Muscle layer of duodenum (tissue), 2 donors: Measurements from ENCODE around the gene ZNF275.
"Not testable (repeated sequence)": the region's sequence is repeated elsewhere in the genome, so short reads cannot be mapped to it uniquely, and the experiment has no call there.

ENCODE experiments used
- H3K27ac ChIP-seq: one replicate; pipeline ENCODE4 v1.7.0; 2013; ENCODE audit warnings: mild to moderate bottlenecking, low read length
- H3K27me3 ChIP-seq: one replicate; pipeline ENCODE4 v1.7.0; 2013; ENCODE audit warnings: low read depth, mild to moderate bottlenecking, control low read depth, low read length
- H3K36me3 ChIP-seq, 2 donors: one replicate each; pipeline ENCODE4 v1.7.0; 2013; ENCODE audit warnings: low read length in 2 of 2, control low read depth in 1 of 2, mild to moderate bottlenecking in 1 of 2; ENCODE audit not compliant: insufficient read depth in 2 of 2, control insufficient read depth in 1 of 2
- H3K4me1 ChIP-seq, 2 donors: one replicate each; pipeline ENCODE4 v1.7.0; 2013; ENCODE audit warnings: low read length in 2 of 2, mild to moderate bottlenecking in 2 of 2, control low read depth in 1 of 2, moderate library complexity in 1 of 2; ENCODE audit not compliant: insufficient read depth in 2 of 2, control insufficient read depth in 1 of 2
- H3K4me3 ChIP-seq, 2 donors: one replicate each; pipeline ENCODE4 v1.7.0; 2013; ENCODE audit warnings: low read length in 2 of 2, low read depth in 1 of 2, mild to moderate bottlenecking in 1 of 2
- H3K9me3 ChIP-seq, 2 donors: one replicate each; pipeline ENCODE4 v1.7.0; 2013; ENCODE audit warnings: low read length in 2 of 2, control low read depth in 1 of 2, mild to moderate bottlenecking in 1 of 2; ENCODE audit not compliant: control insufficient read depth in 1 of 2
- donor health status: healthy.

Gene ZNF275

GRCh38 chrX:153333821-153334653 is at the start of gene ZNF275:
Gene ZNF275, plus strand, starts transcription at chrX:153334153. Its CDS starts 2,527 bp downstream, at chrX:153336680.
- Histone ChIP-seq H3K27ac (no peak within 1 kb of the TSS), H3K36me3 (no peaks in the 10 kb centered on the region), H3K4me1 (peaks cover 3 to 14% of the 10 kb centered on the region in 2 donors), H3K4me3 (peak within 1 kb of the TSS; percentile 48 to 60), H3K27me3 (no peaks in the 10 kb centered on the region), H3K9me3 (no peaks in the 10 kb centered on the region)

- not testable (repeated sequence) for H3K36me3 ChIP-seq, H3K4me3 ChIP-seq, H3K4me1 ChIP-seq, H3K27me3 ChIP-seq, H3K27ac ChIP-seq, H3K9me3 ChIP-seq
Observed at GRCh38 chrX:153285678-153286077, 48.3 kb upstream of the ZNF275 start.

- not testable (repeated sequence) for H3K27me3 ChIP-seq, H3K36me3 ChIP-seq, H3K4me3 ChIP-seq, H3K4me1 ChIP-seq, H3K9me3 ChIP-seq, H3K27ac ChIP-seq
Observed at GRCh38 chrX:153288807-153289206, 45.1 kb upstream of the ZNF275 start.

GRCh38 chrX:153293485-153294071 is 40.4 kb upstream of the ZNF275 start:
- H3K9me3 ChIP-seq, H3K27ac ChIP-seq, H3K36me3 ChIP-seq, H3K4me3 ChIP-seq, H3K27me3 ChIP-seq, H3K4me1 ChIP-seq: not testable (repeated sequence)

- H3K4me1 ChIP-seq = no peaks in the 10 kb centered on the region
- no peak overlapping the region for H3K27ac ChIP-seq
- H3K36me3 ChIP-seq = no peaks in the 10 kb centered on the region
- no peaks in the 10 kb centered on the region for H3K27me3 ChIP-seq
- H3K9me3 ChIP-seq = no peaks in the 10 kb centered on the region
- no peak overlapping the region for H3K4me3 ChIP-seq
Observed at GRCh38 chrX:153297376-153297775, 36.6 kb upstream of the ZNF275 start.

- Histone ChIP-seq H3K36me3 (no peaks in the 10 kb centered on the region), H3K9me3 (no peaks in the 10 kb centered on the region), H3K27me3 (no peaks in the 10 kb centered on the region), H3K27ac (no peak overlapping the region), H3K4me3 (no peak overlapping the region), H3K4me1 (no peaks in the 10 kb centered on the region)
Observed at GRCh38 chrX:153299855-153300254, 34.1 kb upstream of the ZNF275 start.

GRCh38 chrX:153301746-153302145 is 32.2 kb upstream of the ZNF275 start:
- Histone ChIP-seq H3K36me3 (no peaks in the 10 kb centered on the region), H3K9me3 (no peaks in the 10 kb centered on the region), H3K27ac (no peak overlapping the region), H3K27me3 (no peaks in the 10 kb centered on the region), H3K4me3 (no peak overlapping the region), H3K4me1 (no peaks in the 10 kb centered on the region)

GRCh38 chrX:153302796-153303195 is 31.2 kb upstream of the ZNF275 start:
- no peaks in the 10 kb centered on the region for H3K4me1 ChIP-seq
- H3K4me3 ChIP-seq = no peak overlapping the region
- H3K9me3 ChIP-seq = no peaks in the 10 kb centered on the region
- H3K36me3 ChIP-seq = no peaks in the 10 kb centered on the region
- H3K27me3 ChIP-seq = no peaks in the 10 kb centered on the region
- no peak overlapping the region for H3K27ac ChIP-seq

GRCh38 chrX:153303276-153304262 is 30.4 kb upstream of the ZNF275 start:
- Histone ChIP-seq H3K27me3 (no peaks in the 10 kb centered on the region), H3K27ac (no peak overlapping the region)

GRCh38 chrX:153304988-153305736 is 28.8 kb upstream of the ZNF275 start:
- no peak overlapping the region for H3K4me3 ChIP-seq
- H3K36me3 ChIP-seq = no peaks in the 10 kb centered on the region
- no peaks in the 10 kb centered on the region for H3K9me3 ChIP-seq
- no peaks in the 10 kb centered on the region for H3K4me1 ChIP-seq
- no peak overlapping the region for H3K27ac ChIP-seq
- H3K27me3 ChIP-seq = no peaks in the 10 kb centered on the region

More at GRCh38 chrX:153303276-153304262, 30.4 kb upstream of the ZNF275 start:
- H3K4me1 ChIP-seq = no peaks in the 10 kb centered on the region
- H3K4me3 ChIP-seq = no peak overlapping the region
- no peaks in the 10 kb centered on the region for H3K36me3 ChIP-seq
- no peaks in the 10 kb centered on the region for H3K9me3 ChIP-seq
